GM12878 (cell line): ENCODE measurements around the gene CASK. TPM values are rescaled to one million over a fixed set of nuclear protein-coding genes. Genes with fewer than 3 reads are reported as not detected.

Experiments used
- ATAC-seq: fragments of 200-7000 bp; cut with Tn5 transposase; 3 replicates; pipeline ENCODE4 v1.9.1; 2020; ENCODE audit warnings: mild to moderate bottlenecking, moderate library complexity
- BruUV-seq: library from RNA; stranded (reverse); fragments of 400-500 nt; replicated peaks from 2 replicates; lab custom pipeline; 2021; lab: Mats Ljungman, UMichigan
- CTCF ChIA-PET: fragments of 300-600 bp; sonication (Branson Sonifier 250); formaldehyde crosslinking; extraction: SDS; loops from one replicate; lab custom pipeline; 2021; ENCODE audit warnings: inconsistent platforms; lab: Yijun Ruan, JAX
- POLR2A ChIA-PET: fragments of 350-600 bp; formaldehyde crosslinking; extraction: SDS; loops from one replicate; lab custom pipeline; 2021; ENCODE audit warnings: inconsistent platforms; lab: Charles Lee
- RAD21 ChIA-PET: fragments of 300-600 bp; sonication (Branson Sonifier 250); formaldehyde crosslinking; loops from one replicate; lab custom pipeline; 2023; ENCODE audit warnings: antibody characterized with exemption; ENCODE audit not compliant: unreplicated experiment; lab: Charles Lee
- SMC1A ChIA-PET: fragments of 300-600 bp; sonication (Branson Sonifier 250); formaldehyde crosslinking; loops from one replicate; lab custom pipeline; 2023; ENCODE audit not compliant: unreplicated experiment, uncharacterized antibody; lab: Charles Lee
- DNase-seq: peaks from one replicate; pipeline ENCODE4 v3.0.0-alpha.2; 2011; ENCODE audit warnings: low read depth, low spot score
- FAIRE-seq: peaks from 3 replicates; lab custom pipeline; 2011; peaks lifted over from hg19 to GRCh38; lab: Jason Lieb, UNC
- H2AFZ ChIP-seq: 2 replicates; pipeline ENCODE4 v1.6.0; 2011; ENCODE audit warnings: low read depth, low read length, control low read depth; ENCODE audit not compliant: control insufficient read depth
- H3K27ac ChIP-seq: 2 replicates; pipeline ENCODE4 v1.5.1; 2011; ENCODE audit warnings: control low read depth; ENCODE audit not compliant: control insufficient read depth, insufficient read depth
- H3K27me3 ChIP-seq, 2 experiments: replicated peaks in 1 of 2; 2 replicates each; pipeline versions ENCODE4 v1.6.0 to v1.6.1; 2011; ENCODE audit warnings: low read length in 1 of 2; ENCODE audit not compliant: control insufficient read depth in 2 of 2, insufficient read depth in 2 of 2
- H3K36me3 ChIP-seq, 2 experiments: 2 replicates each; pipeline ENCODE4 v1.5.1; 2011; ENCODE audit warnings: low read length in 1 of 2; ENCODE audit not compliant: control insufficient read depth in 2 of 2, insufficient read depth in 2 of 2
- H3K4me1 ChIP-seq: 2 replicates; pipeline ENCODE4 v1.6.1; 2011; ENCODE audit warnings: mild to moderate bottlenecking, low read length, moderate library complexity, mixed read lengths; ENCODE audit not compliant: control insufficient read depth, insufficient read depth
- H3K4me2 ChIP-seq: 2 replicates; pipeline ENCODE4 v1.6.0; 2011; ENCODE audit warnings: control low read depth; ENCODE audit not compliant: control insufficient read depth, insufficient read depth
- H3K4me3 ChIP-seq: fragments of 200-600 bp; sonication (generic); 2 replicates; pipeline ENCODE4 v1.5.1; 2016
- H3K79me2 ChIP-seq: 2 replicates; pipeline ENCODE4 v1.6.0; 2011; ENCODE audit warnings: low read length; ENCODE audit not compliant: control insufficient read depth, insufficient read depth
- H3K9ac ChIP-seq: 2 replicates; pipeline ENCODE4 v1.8.0; 2011; ENCODE audit warnings: low read length, control low read depth, mixed read lengths; ENCODE audit not compliant: control insufficient read depth, insufficient read depth
- H3K9me3 ChIP-seq: replicated peaks from 3 replicates; pipeline ENCODE4 v1.5.1; 2011; ENCODE audit warnings: mild to moderate bottlenecking, low read length; ENCODE audit not compliant: control insufficient read depth, insufficient read depth
- H4K20me1 ChIP-seq: 2 replicates; pipeline ENCODE4 v1.6.0; 2011; ENCODE audit not compliant: control insufficient read depth, insufficient read depth
- CHD1 ChIP-seq: IDR thresholded peaks from 2 replicates; pipeline ENCODE4 v1.6.1; 2012; ENCODE audit warnings: low read depth, low read length, improper control_type of control experiment
- CREM ChIP-seq: IDR thresholded peaks from 2 replicates; pipeline ENCODE4 v1.6.1; 2014; ENCODE audit warnings: antibody characterized with exemption, low read depth
- GABPA ChIP-seq: IDR thresholded peaks from 2 replicates; pipeline ENCODE4 v1.6.1; 2014; ENCODE audit warnings: antibody characterized with exemption, low read depth, mild to moderate bottlenecking, inconsistent platforms
- NFYA ChIP-seq: IDR thresholded peaks from 2 replicates; pipeline ENCODE4 v1.6.1; 2011; ENCODE audit warnings: low read depth, mild to moderate bottlenecking, low read length, improper control_type of control experiment, borderline replicate concordance
- RCOR1 ChIP-seq: conservative IDR thresholded peaks from 2 replicates; pipeline ENCODE4 v1.6.1; 2012; ENCODE audit warnings: low read depth, low read length, improper control_type of control experiment
- SUPT20H ChIP-seq: IDR thresholded peaks from 2 replicates; pipeline ENCODE4 v1.6.1; 2011; ENCODE audit warnings: low read depth, mild to moderate bottlenecking, low read length, moderate library complexity, borderline replicate concordance; ENCODE audit not compliant: control insufficient read depth
- SUZ12 ChIP-seq: fragments of 200-600 bp; sonication (generic); IDR thresholded peaks from one replicate; pipeline ENCODE4 v1.6.1; 2018; ENCODE audit warnings: antibody characterized with exemption, mild to moderate bottlenecking; ENCODE audit not compliant: unreplicated experiment
- ZNF24 ChIP-seq: fragments of 450-650 bp; IDR thresholded peaks from 2 replicates; pipeline ENCODE4 v1.6.1; 2017; ENCODE audit warnings: antibody characterized with exemption, mild to moderate bottlenecking
- WGBS: methylation state at CpG from one replicate; pipeline ENCODE4 v1.1.6; 2016; ENCODE audit warnings: low lambda C conversion rate; ENCODE audit not compliant: insufficient replicate concordance, insufficient coverage; ENCODE audit errors: missing lambda C conversion rate; 5-methylcytosine and 5-hydroxymethylcytosine counted together
- in situ Hi-C: fragments of 300-500 bp; cut with MboI; formaldehyde crosslinking; loops from 9 replicates; pipeline ENCODE4 v1.14.3; 2018; ENCODE audit warnings: mixed read lengths
- intact Hi-C: fragments of 100-400 bp; cut with micrococcal nuclease; formaldehyde crosslinking; loops from one replicate; pipeline ENCODE4 v1.14.2; 2022; ENCODE audit not compliant: unreplicated experiment
- polyA plus RNA-seq, 11 experiments: library from polyadenylated mRNA; depleted of rRNA in 4 of 11; unstranded in 6 of 11; stranded (reverse) in 5 of 11; fragments of >200 nt; fragmentation: Nextera tagmentation in 4 of 11; fragmentation: Illumina TruSeq in 1 of 11; extraction: Ambion mirVana in 4 of 11; extraction: Trizol in 1 of 11; gene quantifications; 1 replicate in 1 of 11; 2 replicates in 10 of 11; pipeline versions ENCODE4 v1.2.1 to v1.2.3, GENCODE V29; 2011 to 2016; ENCODE audit warnings: inconsistent platforms in 2 of 11, missing spikeins in 2 of 11, low read depth in 1 of 11
- total RNA-seq, 4 experiments: library from RNA; depleted of rRNA in 3 of 4; stranded (reverse); fragments of >200 nt in 3 of 4; fragmentation: Illumina TruSeq in 1 of 4; extraction: Trizol in 1 of 4; gene quantifications; 2 replicates each; pipeline versions ENCODE4 v1.2.1 to v1.2.3, GENCODE V29; 2013 to 2021
- TF ChIP-seq, protein P1 (sequence below): IDR thresholded peaks from 2 replicates; pipeline ENCODE4 v1.6.1; 2012; ENCODE audit warnings: low read depth, low read length, improper control_type of control experiment
- TF ChIP-seq, protein P2 (sequence below): fragments of 450-650 bp; IDR thresholded peaks from 2 replicates; pipeline ENCODE4 v1.6.1; 2017; ENCODE audit warnings: antibody characterized with exemption, mild to moderate bottlenecking, moderate library complexity
- TF ChIP-seq, protein P3 (sequence below): fragments of 450-650 bp; IDR thresholded peaks from 2 replicates; pipeline ENCODE4 v1.6.1; 2017; ENCODE audit warnings: mild to moderate bottlenecking, moderate library complexity
- TF ChIP-seq, protein P4 (sequence below): fragments of 450-650 bp; IDR thresholded peaks from 2 replicates; pipeline ENCODE4 v1.6.1; 2017; ENCODE audit warnings: mild to moderate bottlenecking

The CASK gene
- total and polyA plus RNA-seq, 10 of the 15 experiments (the other 5 are each of a cell fraction or from before 2014, with no cell fraction given), result 0.60 to 45.9 (median 4.8) TPM

DNA sequence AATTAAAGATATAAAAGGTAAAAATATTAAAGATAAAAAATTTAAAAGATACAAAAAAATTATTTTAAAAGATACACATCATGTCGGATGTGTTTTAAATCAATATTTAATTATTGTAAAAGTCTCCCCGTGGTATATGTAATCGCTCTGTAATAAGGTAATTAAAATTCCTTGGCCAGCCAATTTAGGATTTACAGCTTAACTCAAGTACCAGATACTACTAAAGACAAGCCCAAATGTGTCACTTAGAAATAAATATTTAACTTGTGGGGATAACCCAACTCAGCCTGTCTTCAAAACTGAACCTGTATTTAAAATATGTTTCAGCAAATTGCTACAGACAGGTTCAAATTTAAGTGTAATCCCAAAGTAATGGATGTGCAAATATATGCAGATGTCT, 143.4 kb downstream of the CASK start (continued):
- TF ChIP-seq NFYA (no peak), ZNF24 (no peak), CREM (no peak), RCOR1 (no peak)
- TF ChIP-seq, protein P1, sequence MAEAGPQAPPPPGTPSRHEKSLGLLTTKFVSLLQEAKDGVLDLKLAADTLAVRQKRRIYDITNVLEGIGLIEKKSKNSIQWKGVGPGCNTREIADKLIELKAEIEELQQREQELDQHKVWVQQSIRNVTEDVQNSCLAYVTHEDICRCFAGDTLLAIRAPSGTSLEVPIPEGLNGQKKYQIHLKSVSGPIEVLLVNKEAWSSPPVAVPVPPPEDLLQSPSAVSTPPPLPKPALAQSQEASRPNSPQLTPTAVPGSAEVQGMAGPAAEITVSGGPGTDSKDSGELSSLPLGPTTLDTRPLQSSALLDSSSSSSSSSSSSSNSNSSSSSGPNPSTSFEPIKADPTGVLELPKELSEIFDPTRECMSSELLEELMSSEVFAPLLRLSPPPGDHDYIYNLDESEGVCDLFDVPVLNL, result no peak
- TF ChIP-seq, protein P2, sequence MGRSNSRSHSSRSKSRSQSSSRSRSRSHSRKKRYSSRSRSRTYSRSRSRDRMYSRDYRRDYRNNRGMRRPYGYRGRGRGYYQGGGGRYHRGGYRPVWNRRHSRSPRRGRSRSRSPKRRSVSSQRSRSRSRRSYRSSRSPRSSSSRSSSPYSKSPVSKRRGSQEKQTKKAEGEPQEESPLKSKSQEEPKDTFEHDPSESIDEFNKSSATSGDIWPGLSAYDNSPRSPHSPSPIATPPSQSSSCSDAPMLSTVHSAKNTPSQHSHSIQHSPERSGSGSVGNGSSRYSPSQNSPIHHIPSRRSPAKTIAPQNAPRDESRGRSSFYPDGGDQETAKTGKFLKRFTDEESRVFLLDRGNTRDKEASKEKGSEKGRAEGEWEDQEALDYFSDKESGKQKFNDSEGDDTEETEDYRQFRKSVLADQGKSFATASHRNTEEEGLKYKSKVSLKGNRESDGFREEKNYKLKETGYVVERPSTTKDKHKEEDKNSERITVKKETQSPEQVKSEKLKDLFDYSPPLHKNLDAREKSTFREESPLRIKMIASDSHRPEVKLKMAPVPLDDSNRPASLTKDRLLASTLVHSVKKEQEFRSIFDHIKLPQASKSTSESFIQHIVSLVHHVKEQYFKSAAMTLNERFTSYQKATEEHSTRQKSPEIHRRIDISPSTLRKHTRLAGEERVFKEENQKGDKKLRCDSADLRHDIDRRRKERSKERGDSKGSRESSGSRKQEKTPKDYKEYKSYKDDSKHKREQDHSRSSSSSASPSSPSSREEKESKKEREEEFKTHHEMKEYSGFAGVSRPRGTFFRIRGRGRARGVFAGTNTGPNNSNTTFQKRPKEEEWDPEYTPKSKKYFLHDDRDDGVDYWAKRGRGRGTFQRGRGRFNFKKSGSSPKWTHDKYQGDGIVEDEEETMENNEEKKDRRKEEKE, result no peak

DNA sequence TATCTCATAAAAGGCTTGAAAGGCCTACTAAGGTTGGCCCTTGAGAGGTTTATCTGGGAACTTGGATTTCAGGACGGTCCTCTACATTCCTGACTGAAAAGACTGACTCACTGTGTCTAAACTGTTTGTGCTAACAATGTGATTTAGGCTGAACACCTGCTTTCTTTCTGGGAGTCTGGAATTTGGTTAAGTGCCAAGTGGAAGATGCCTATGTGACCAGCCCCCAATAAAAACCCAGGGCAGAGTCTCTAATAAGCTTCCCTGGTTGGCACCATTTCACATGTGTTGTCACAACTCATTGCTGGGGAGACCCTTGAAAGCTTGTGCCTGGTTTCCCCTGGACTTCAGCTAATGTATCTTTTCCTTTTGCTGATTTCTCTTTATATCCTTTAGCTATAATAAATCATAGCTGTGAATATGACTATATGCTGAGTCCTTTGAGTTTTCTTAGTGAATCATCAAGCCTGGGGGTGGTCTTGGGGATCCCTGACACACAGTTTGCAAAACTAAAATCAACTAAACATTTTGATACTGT, 144.3 kb downstream of the CASK start:
- Histone ChIP-seq H3K36me3 (no peaks in the 10 kb centered on the region), H3K9me3 (no peaks in the 10 kb centered on the region), H3K4me3 (no peak overlapping the region), H4K20me1 (no peaks in the 10 kb centered on the region), H3K4me2 (no peak overlapping the region), H3K27ac (no peak overlapping the region), H3K79me2 (no peaks in the 10 kb centered on the region), H3K4me1 (no peaks in the 10 kb centered on the region), H3K27me3 (no peaks in the 10 kb centered on the region), H2AFZ (no peak overlapping the region), H3K9ac (no peak overlapping the region)
- ATAC-seq (no peak), DNase-seq (no peak), FAIRE-seq (no peak)
- CTCF ChIA-PET, result interaction anchor here (0.7 to 4.0 kb wide), 4 partner anchors 11 to 20 kb away, joined by 3 to 15 read pairs (median 3); no protein-coding TSS in a partner anchor
- WGBS, result 31% methylated on average over 1 of the region's 1 CpG
- POLR2A ChIA-PET, result interaction anchor here (0.6 kb wide), 1 partner anchor 8 kb away, joined by 3 read pairs; no protein-coding TSS in a partner anchor
- in situ Hi-C loops, result no loop called here
- intact Hi-C loops, result loop anchor here (2.0 kb wide), 1 partner anchor 1780 kb away; no protein-coding TSS in a partner anchor
- SMC1A ChIA-PET, result interaction anchor here (1.1 to 1.3 kb wide), 4 partner anchors 9 to 48 kb away, joined by 3 to 5 read pairs (median 4); no protein-coding TSS in a partner anchor
- RAD21 ChIA-PET, result interaction anchor here (1.2 kb wide), 1 partner anchor 19 kb away, joined by 3 read pairs; no protein-coding TSS in a partner anchor
- no TSS peak for BruUV-seq
- TF ChIP-seq, protein P3, sequence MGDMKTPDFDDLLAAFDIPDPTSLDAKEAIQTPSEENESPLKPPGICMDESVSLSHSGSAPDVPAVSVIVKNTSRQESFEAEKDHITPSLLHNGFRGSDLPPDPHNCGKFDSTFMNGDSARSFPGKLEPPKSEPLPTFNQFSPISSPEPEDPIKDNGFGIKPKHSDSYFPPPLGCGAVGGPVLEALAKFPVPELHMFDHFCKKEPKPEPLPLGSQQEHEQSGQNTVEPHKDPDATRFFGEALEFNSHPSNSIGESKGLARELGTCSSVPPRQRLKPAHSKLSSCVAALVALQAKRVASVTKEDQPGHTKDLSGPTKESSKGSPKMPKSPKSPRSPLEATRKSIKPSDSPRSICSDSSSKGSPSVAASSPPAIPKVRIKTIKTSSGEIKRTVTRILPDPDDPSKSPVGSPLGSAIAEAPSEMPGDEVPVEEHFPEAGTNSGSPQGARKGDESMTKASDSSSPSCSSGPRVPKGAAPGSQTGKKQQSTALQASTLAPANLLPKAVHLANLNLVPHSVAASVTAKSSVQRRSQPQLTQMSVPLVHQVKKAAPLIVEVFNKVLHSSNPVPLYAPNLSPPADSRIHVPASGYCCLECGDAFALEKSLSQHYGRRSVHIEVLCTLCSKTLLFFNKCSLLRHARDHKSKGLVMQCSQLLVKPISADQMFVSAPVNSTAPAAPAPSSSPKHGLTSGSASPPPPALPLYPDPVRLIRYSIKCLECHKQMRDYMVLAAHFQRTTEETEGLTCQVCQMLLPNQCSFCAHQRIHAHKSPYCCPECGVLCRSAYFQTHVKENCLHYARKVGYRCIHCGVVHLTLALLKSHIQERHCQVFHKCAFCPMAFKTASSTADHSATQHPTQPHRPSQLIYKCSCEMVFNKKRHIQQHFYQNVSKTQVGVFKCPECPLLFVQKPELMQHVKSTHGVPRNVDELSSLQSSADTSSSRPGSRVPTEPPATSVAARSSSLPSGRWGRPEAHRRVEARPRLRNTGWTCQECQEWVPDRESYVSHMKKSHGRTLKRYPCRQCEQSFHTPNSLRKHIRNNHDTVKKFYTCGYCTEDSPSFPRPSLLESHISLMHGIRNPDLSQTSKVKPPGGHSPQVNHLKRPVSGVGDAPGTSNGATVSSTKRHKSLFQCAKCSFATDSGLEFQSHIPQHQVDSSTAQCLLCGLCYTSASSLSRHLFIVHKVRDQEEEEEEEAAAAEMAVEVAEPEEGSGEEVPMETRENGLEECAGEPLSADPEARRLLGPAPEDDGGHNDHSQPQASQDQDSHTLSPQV, result no peak
- TF ChIP-seq SUZ12 (no peak), GABPA (no peak), CHD1 (no peak), SUPT20H (no peak)
- TF ChIP-seq, protein P4, sequence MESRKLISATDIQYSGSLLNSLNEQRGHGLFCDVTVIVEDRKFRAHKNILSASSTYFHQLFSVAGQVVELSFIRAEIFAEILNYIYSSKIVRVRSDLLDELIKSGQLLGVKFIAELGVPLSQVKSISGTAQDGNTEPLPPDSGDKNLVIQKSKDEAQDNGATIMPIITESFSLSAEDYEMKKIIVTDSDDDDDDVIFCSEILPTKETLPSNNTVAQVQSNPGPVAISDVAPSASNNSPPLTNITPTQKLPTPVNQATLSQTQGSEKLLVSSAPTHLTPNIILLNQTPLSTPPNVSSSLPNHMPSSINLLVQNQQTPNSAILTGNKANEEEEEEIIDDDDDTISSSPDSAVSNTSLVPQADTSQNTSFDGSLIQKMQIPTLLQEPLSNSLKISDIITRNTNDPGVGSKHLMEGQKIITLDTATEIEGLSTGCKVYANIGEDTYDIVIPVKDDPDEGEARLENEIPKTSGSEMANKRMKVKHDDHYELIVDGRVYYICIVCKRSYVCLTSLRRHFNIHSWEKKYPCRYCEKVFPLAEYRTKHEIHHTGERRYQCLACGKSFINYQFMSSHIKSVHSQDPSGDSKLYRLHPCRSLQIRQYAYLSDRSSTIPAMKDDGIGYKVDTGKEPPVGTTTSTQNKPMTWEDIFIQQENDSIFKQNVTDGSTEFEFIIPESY, result no peak
